Hepatic stellate cell (primary cell): ENCODE measurements around the gene CTXN3.
"Not testable (repeated sequence)": the region's sequence is repeated elsewhere in the genome, so short reads cannot be mapped to it uniquely, and the experiment has no call there.

ENCODE experiments used
- DNase-seq: peaks from one replicate; pipeline ENCODE4 v3.0.0; 2011; ENCODE audit warnings: low spot score

The CTXN3 gene

GRCh38 chr5:127650649-127651048 lies 1.8 kb downstream of the CTXN3 start:
- DNase-seq = no peak

GRCh38 chr5:127652952-127653611 lies 4.2 kb downstream of the CTXN3 start:
- no peak for DNase-seq

GRCh38 chr5:127656825-127657224 lies 7.9 kb downstream of the CTXN3 start:
- no peak for DNase-seq

- DNase-seq = no peak
Observed at GRCh38 chr5:127660047-127660733, 11.3 kb downstream of the CTXN3 start.

- no peak for DNase-seq
Observed at GRCh38 chr5:127664093-127664492, 15.2 kb downstream of the CTXN3 start.

GRCh38 chr5:127665641-127666040 lies 16.8 kb downstream of the CTXN3 start:
- no peak for DNase-seq

GRCh38 chr5:127666043-127666716 lies 17.3 kb downstream of the CTXN3 start:
- DNase-seq = no peak

- DNase-seq = no peak
Observed at GRCh38 chr5:127667926-127668325, 19.0 kb downstream of the CTXN3 start.

GRCh38 chr5:127671218-127671617 lies 22.3 kb downstream of the CTXN3 start:
- no peak for DNase-seq

- DNase-seq = no peak
Observed at GRCh38 chr5:127673117-127673800, 24.4 kb downstream of the CTXN3 start.

GRCh38 chr5:127676951-127677350 lies 28.1 kb downstream of the CTXN3 start:
- DNase-seq = not testable (repeated sequence)

- not testable (repeated sequence) for DNase-seq
Observed at GRCh38 chr5:127679691-127680330, 30.9 kb downstream of the CTXN3 start.

- DNase-seq = no peak
Observed at GRCh38 chr5:127680595-127680994, 31.7 kb downstream of the CTXN3 start.

- DNase-seq = no peak
Observed at GRCh38 chr5:127683008-127683407, 34.1 kb downstream of the CTXN3 start.

GRCh38 chr5:127684726-127685467 lies 36.0 kb downstream of the CTXN3 start:
- no peak for DNase-seq

GRCh38 chr5:127685662-127686061 lies 36.8 kb downstream of the CTXN3 start:
- no peak for DNase-seq

GRCh38 chr5:127686424-127686823 lies 37.5 kb downstream of the CTXN3 start:
- DNase-seq = no peak

GRCh38 chr5:127694518-127695171 lies 45.8 kb downstream of the CTXN3 start:
- no peak for DNase-seq

- DNase-seq = no peak
Observed at GRCh38 chr5:127695346-127695745, 46.5 kb downstream of the CTXN3 start.

- peak; percentile 6 for DNase-seq
Observed at GRCh38 chr5:127696683-127697082, 47.8 kb downstream of the CTXN3 start.
